ENCODE measurements around the gene RIC8A.
A peak's percentile ranks its signal among the peaks of the same experiment; 100 is the strongest.
"Not testable (repeated sequence)": the region's sequence is repeated elsewhere in the genome, so short reads cannot be mapped to it uniquely, and the experiment has no call there.

Gene RIC8A

DNA sequence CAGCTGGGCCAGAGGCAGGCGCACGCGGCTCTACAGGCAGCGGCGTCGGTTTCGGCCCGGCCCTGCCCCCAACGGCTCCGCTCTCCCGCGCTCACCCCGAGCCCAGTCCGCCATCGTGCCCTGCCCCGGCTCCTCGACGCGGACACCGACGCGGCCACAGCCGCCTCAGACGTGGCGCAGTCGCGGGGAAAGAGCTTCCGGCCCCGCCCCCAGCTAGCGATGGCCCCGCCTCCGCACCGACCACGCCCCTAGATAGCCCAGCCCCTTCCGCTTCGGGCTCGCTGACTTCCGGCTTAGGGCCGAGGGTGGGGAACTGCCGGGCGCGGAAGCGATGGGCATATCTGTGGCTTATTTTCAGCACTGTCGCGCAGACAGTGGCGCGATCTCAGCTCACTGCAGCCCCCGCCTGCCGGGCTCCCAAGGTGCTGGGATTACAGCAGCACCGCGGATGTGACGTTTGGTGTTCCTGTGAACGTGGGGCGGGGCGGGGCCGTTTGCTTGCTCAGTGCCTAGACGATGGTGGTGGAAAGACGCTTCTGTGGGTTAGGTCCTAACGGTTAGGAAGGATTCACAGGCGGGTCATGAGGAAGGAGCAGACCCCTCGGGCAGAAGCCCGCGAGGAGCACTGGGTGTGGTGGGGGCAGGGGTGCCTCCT, at the start of gene RIC8A, which contains the start of gene BET1L:
Gene RIC8A (plus strand): TSS at position 501 of the 655 bp plus-strand sequence. CDS start 1,147 bp downstream, outside the sequence.
Gene BET1L (minus strand): TSS at position 192 of the 655 bp plus-strand sequence. CDS start 78 bp downstream, at position 114.
- peak; percentile 94 for DNase-seq (ENCODE audit: low read depth)

DNA sequence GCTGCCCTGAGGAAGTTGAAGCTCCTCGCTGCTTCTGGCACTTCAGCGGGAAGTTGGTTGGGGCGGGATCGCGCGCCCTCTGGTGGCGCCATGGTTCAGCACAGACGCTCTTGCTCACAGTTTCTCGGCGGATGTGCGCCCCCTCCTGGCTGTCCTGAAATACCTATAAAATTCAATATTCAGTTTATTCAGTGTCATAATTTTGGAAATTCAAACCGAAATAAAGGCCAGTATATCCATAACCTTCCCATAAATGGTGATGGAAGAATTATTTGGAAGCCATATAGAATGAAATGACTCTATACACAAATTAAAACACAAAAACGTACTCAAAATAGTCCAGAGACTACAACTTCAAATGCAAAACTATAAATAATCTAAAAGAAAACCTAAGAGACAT, 27.3 kb upstream of the RIC8A start:
- DNase-seq (ENCODE audit: low read depth), result not testable (repeated sequence)

DNA sequence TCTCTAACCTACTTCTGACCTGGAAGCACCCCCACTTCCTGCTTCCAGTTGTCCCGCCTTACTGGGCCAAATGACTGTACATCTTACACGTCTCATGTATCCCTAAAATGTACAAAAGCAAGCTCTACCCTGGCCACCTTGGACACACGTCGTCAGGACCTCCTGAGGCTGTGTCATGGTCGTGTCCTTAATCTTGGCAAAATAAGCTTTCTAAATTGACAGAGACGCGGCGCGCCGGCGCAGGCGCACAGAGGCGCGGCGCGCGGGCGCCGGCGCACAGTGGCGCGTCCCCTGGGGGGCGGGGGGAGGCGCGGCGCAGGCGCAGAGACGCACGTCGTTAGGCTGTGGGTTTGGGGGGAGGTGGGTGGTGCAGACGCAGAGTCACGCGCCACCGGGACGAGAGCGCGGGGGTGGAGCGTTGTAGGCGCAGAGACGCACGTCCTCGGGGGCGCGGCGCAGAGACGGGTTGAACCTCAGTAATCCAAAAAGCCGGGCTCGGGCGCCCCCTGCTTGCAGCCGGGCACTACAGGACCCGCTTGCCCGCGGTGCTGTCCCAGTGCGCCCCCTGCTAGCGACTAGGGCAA, 18.2 kb upstream of the RIC8A start:
- not testable (repeated sequence) for DNase-seq (ENCODE audit: low read depth)

DNA sequence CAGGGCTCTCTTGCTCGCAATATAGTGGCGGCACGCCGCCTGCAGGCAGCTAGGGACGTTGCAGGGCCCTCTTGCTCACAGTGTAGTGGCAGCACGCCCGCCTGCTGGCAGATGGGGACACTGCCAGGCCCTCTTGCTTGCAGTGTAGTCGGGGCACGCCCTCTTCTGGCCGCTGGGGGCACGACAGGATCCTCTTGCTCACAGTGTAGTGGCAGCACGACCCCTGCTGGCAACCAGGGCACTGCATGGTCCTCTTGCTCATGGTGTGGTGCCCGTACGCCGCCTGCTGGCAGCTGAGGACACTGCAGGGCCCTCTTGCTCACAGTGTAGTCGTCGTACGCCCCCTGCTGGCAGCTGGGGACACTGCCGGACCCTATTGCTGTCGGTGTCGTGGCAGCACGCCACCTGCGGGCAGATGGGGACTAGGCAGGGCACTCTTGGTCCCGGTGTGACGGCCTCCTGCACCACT, 17.6 kb upstream of the RIC8A start:
- not testable (repeated sequence) for DNase-seq (ENCODE audit: low read depth)

DNA sequence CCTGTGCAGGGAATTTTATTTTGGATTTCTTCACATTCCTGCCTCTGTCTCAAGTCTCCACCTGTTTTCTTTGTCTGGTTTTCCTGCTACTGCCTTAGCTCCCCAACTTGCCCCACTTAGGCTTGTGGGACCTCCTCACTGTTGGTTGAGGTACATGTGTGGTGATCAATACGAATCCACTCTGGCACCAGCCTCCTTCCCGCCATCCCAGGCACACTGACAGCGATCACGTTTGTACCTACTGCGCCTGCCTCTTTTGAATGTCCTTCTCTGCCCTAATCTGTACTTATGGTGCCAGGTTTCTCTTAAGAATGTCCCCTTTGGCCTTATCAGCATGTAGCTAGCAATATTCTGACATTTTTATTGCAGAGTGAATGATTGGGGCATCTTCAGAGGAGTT, 17.0 kb upstream of the RIC8A start:
- DNase-seq (ENCODE audit: low read depth), result not testable (repeated sequence)

DNA sequence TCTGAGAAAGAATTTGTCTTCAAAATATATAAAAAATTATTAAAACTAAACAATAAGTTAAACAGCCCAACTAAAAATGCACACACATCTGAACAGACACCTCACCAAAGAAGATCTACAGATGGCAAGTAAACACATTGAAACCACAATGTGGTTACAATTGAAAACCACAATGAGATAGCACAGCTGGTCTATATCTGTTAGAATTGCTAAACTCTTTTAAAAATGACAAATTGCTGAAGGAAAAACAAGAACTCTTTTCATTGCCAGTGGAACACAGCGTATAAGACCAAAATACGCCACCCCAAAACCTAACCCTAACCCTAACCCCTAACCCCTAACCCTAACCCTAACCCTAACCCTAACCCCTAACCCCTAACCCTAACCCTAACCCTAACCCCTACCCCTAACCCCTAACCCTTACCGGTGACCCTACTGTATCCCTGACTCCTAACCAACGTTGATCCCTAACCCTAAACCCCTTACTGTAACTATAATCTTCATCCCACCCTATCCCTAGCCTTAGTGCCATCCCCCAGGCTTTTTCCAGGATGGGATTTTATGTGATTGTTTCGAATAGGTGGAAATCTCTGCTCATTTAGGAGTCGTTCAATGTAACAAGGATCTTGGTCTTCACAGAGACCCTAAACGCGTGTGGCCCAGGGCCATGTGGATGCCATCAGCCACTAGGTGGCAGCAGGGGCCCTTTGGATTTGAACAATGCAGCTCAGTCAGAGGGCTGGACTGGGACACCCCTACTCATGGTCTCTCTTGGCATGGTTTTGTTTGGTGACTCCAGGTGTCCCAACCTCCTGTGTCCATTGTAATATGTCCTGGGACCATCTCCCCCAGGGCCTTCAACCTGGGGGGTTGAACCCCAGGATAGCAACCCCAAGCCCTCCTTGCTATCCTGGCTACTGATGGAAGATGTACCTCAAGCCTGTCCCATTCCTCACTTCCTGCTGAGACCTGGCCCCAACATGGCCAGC, 15.7 kb upstream of the RIC8A start:
- peak; percentile 48 for DNase-seq (ENCODE audit: low read depth)

DNA sequence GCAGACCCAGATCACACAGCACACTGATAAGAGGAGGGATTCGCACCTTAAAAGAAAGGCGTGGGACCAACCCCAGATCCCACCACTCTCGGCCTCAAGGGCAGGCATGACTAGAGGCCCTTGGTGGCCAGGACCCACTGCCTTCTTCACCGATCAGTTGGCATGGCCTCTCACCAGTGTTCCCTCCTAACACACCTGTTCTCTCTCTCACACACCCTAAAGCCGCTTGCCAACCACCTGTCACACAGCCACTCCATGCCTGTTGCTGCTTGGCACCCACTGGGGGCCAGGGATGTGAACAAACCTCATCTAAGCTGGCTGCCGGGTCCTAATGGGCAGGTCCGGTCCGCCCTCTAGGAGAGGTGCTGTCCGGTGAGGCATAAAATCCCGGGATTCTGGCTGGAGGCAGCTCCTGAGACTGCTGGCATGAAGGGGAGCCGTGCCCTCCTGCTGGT, 14.8 kb upstream of the RIC8A start, which contains the start of gene SCGB1C1:
Gene SCGB1C1 (plus strand): TSS at position 405 of the 455 bp plus-strand sequence. CDS start 22 bp downstream, at position 427.
- DNase-seq (ENCODE audit: low read depth), result not testable (repeated sequence)

DNA sequence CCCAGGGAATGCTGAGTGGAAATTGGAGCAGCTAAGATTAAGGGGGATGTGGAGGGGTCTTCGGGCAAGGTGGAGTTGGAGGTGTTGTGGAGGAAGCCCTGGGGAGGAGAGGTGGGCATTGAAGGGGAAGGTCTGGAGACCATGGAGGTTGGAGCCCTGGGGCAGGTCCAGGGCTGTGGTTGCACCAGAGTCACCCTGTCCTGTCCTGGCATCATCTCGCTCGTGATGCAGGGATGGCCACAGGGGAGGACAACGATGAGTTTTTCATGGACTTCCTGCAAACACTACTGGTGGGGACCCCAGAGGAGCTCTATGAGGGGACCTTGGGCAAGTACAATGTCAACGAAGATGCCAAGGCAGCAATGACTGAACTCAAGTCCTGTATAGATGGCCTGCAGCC, 14.0 kb upstream of the RIC8A start:
- DNase-seq (ENCODE audit: low read depth), result not testable (repeated sequence)

DNA sequence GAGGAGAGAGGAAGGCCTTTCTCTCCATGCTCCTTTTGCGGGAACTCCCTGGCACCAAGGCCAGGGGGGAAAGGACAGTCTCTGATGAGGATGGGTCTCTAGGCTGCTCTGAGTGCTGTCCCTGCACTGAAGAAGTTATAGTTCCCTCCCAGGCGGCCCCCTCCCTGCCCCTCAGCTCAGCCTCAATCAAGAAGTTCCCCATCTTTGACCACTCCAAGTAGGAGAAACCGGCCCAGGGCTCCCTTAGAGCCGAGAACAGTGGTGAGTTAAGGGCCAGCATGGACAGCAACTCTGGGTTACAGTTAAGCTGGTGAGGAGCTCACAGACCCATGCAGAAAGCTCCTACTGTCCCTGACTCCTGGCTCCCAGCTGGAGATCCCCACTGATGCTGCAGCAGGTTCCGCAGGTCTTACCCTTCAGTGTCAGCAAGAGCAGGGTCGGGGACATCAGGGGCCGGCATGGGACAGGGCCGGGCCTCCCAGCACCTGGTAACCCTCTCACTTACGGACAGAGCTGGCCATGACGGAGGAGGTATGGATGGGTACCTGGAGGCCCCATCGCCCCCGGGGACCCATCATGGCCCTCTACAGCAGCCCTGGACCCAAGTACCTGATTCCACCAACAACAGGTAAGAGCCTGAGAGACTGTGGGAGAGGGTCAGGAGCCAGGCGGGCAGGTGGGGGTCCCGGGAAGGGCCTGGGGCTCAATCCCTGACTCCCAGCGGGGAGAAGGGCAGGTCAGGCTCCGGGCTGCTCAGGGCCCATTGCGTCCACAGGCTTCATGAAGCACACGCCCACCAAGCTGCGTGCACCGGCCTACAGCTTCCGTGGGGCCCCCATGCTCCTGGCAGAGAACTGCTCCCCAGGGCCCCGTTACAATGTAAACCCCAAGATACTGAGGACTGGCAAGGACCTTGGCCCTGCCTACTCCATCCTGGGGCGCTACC, 10.4 kb upstream of the RIC8A start:
- no peak for DNase-seq (ENCODE audit: low read depth)

DNA sequence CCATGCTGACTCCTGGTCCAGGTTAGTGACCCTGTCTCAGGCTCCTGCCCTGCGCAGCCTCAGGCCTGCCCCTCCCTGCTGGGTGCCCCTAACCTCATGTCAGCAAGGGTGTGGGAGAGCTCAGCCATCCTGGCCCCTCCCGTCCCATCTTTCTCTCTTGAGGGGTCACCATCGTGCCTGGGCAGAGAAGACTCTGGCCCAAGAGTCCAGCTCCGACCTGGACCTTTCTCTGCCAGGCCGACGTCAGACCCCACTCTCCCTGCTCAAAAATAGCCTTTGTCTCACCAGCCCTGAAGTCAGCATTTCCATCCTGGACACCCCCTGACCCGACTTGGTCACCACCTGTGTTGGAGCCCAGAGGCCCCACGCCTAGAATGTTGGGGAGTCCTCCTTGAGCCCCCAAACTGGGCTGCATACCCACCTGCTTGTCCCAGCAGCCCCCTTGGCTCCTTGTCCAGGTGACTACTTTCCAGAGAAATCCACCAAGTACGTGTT, 9.7 kb upstream of the RIC8A start:
- no peak for DNase-seq (ENCODE audit: low read depth)

DNA sequence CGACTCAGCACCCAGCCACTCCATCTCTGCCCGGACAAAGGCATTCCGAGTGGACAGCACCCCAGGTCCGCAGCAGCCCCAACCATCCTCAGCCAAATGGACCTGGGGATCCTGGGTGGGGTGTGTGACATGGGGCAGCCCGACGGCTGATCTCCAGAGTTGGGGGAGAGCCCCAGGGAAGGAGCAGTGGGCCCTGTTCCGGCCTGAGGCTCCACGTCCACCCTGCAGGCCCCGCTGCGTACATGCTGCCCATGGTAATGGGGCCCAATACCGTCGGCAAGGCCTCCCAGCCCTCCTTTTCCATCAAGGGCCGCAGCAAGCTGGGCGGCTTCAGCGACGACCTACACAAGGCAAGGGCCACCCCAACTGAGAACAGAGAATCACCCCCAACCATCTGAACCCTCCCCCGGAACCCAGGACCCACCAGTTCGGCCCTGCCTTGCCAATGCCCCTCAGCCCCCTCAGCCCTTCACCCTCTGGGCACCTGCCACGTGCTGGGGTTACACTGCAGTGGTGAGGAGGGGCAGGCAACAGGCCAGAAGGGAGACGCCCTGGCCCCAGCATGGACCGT, 9.2 kb upstream of the RIC8A start:
- DNase-seq (ENCODE audit: low read depth), result no peak

DNA sequence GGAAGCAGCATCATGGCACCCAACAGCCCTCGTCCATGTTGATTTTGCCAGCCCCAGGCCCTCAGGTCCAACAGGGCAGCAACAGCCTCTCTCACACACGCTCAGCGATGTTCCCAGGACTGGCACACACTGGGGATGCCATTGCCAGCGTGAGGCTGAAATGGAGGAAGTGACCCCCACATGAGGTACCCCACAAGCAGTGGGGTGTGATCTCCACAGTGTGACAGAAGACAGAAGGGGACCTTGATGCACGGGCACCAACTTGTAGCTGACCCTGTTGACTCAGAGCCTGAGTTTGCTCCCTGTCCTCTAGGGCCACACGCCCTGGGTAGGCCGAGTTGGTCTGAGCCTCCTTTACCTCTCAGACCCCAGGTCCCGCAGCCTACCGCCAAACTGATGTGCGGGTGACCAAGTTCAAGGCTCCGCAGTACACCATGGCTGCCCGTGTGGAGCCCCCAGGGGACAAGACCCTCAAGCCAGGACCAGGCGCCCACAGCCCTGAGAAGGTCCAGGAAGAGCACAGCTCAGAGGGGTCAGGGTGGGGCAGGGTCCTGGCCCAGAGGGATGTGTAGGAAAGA, 8.4 kb upstream of the RIC8A start:
- no peak for DNase-seq (ENCODE audit: low read depth)

DNA sequence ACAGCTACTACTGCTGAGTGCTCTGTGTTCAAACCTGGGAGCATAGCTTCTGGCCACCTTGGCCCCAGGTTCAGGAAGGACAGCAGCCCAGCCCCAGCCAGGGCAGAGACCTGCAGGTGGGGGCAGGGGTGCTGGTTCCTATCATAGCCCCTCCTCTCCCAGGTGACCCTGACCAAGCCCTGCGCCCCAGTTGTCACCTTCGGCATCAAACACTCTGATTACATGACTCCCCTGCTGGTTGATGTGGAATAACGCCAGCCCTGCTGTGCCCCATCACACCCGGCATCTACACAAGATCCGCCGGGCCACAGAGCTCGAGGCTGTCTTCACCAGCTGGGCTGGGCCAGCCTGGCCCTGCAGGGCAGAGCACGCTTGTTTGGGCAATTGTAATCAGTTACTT, 7.7 kb upstream of the RIC8A start:
- DNase-seq (ENCODE audit: low read depth), result no peak

DNA sequence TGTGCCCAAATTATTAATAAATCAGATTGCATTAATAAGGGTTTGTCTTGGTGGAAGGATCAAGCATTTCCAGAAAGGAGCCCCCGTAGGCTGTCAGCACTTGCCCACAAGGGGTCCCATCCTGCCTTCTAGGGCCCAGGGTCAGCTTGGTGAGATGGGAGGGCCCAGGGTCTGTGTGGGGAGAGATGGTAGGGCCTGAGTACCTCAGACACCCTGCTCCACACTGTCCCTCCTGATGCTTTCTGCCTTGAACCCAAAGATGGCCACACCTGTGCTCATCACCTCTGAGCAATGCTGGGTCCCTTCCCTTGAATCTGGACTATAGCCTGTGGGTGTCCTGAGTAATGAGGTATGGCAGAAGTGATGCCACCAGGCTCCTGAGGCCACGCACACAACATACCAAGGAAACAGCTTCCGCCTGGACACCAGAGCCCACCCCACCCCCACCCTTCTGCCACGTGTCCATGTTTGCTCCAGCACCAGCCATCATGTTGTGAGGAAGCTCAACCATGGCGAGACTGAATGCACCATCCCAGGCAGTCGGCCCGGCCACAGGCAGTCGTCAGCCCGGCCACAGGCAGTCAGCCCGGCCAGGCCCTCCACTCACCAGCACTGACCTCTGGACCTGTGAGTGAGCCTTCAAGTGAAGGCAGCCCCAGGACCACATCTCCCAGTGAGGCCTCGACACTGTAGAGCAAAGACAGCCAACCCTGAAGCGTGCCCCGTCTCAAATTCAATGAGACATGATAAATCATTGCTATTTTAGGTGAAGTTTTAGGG, 7.1 kb upstream of the RIC8A start:
- no peak for DNase-seq (ENCODE audit: low read depth)

DNA sequence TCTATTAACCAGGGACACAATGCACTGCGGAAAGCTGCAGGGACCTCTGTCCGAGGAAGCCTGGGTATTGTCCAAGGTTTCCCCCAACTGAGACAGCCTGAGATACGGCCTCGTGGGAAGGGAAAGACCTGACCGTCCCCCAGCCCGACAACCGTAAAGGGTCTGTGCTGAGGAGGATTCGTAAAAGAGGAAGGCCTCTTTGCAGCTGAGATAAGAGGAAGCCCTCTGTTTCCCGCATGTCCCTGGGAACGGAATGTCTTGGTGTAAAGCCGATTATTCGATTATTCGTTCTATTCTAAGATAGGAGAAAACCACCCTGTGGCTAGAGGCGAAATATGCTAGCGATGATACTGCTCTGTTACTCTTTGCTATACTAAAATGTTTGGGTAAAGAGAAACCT, 5.5 kb upstream of the RIC8A start:
- no peak for DNase-seq (ENCODE audit: low read depth)

DNA sequence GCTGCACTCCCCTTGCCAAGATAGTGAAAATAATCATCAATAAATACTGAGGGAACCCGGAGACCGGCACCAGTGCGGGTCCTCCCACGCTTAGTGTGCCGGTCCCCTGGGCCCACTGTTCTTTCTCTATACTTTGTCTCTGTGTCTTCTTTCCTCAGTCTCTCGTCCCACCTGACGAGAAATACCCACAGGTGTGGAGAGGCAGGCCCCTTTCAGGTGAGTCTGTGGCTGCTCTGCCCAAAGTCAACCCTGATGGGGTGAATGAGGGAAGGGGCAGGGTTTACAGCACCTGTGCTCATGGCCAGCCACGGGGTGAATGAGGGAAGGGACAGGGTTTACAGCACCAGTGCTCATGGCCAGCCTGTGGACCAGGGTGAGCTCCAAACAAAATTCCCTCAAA, 5.0 kb upstream of the RIC8A start:
- no peak for DNase-seq (ENCODE audit: low read depth)

DNA sequence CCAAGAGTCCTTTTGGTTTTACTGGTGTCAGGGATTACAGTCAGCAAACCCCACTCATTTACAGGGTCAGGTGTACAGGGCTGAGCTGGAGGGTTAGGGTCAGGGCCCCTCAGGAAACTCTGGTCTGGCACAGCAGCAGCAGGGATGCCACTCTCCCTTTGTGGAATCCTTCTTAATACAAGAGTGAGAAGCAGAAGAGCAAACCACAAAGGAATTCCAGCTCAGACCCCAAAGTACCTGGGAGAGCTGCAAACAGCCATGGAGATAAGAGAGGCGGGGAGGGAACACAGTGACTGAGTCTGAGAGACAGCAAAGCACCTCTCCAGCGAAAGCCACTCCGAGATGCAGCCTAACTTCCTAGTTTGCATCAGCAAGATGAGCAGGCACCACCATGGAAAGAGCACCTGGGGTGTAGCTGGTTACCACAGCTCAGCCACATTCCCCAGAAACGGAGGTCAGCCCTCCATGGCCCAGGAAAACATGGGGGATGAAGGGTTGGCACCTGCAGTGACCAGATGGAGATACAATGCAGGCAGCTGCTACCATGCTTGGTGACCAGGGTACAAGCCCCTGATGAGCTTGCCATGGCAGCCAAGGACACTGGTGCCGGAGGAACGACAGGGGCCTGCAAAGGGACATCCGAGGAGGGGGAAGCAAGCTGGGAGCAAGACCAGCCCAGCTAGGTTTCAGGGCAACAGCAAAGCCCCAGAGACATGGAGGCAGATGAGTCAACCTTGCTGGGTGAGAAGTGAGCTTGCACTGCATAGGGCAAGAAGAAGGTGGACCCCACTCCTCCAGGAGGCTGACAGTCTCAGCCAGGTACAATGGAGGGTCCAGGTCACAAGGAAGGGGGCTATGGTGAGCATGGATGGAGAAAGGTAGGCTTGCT, 4.2 kb upstream of the RIC8A start:
- no peak for DNase-seq (ENCODE audit: low read depth)

DNA sequence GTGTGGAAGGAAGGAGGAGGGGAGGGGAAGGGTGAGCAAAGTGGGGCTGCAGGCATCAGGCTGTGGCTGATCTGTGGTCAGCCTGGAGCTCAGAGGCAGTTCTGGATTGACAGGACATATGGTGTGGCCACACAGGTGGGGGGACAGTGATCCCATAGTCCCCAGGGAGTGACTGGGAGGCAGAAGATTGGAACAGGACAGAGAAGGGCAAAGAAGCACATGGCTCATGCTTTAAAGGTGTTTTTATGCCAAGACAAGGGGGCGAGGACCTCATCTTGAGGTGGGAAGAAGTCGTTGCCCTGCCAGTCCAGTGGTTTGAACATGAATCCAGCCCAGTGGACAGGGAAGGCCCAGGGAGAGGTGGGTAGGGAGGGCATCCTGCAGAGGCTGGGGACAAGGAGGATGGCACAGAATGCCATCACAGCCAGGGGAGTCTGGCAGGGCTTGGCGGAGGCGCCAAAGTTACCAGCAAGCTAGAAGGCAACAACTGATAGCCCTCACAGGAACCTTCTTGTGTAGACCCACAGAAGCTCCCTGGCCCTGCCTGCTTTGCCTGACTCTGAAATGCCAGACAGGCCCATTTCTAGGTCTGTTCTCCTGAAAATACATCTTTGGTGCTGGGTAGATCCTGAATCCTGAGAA, 3.4 kb upstream of the RIC8A start:
- DNase-seq (ENCODE audit: low read depth), result no peak

Data from stimulated activated CD8-positive, alpha-beta memory T cell treated with anti-CD3 and anti-CD28 coated beads, Interleukin-12 subunit alpha, Interleukin-12 subunit beta, amount 100 ng/mL, for 4 hours (primary cell).